ENCODE measurements around the gene GTF2F1. TPM values are rescaled to one million over a fixed set of nuclear protein-coding genes. Genes with fewer than 3 reads are reported as not detected.

The GTF2F1 gene
- total RNA-seq, 1 experiment from 2014 or later, result 67.2 TPM

DNA sequence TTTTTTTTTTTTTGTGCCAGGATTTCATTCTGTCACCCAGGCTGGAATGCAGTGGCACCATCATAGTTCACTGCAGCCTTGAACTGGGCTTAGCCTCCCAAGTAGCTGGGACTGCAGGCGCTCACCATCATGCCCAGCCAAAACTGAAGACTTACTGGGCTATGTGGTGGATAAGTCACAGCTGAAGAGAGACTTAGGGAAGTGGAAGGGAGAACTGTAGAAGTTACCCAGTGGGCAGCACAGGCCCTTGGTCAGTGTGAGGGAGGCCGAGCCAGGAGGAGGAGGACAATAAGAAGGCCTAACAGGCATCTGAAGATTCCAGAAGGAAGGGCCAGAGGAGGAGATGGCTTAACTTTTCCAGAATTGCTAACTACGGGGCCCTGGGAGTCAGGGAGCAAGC, 13.2 kb downstream of the GTF2F1 start:
- Histone ChIP-seq H2BK5ac (ENCODE audit: insufficient read length, low read length) (no peak overlapping the region), H4K5ac (ENCODE audit: insufficient read length, low read depth, low read length) (no peak overlapping the region), H4K20me1 (ENCODE audit: control insufficient read depth, insufficient read depth, insufficient read length) (no peaks in the 10 kb centered on the region), H3K18ac (ENCODE audit: insufficient read length, low read depth, low read length) (no peak overlapping the region), H2AFZ (ENCODE audit: low read length) (no peak overlapping the region), H3K4me2 (ENCODE audit: insufficient read depth, insufficient read length, low read length) (no peak overlapping the region), H2BK120ac (ENCODE audit: low read depth, low read length, poor library complexity, severe bottlenecking) (no peak overlapping the region), H2BK20ac (ENCODE audit: low read depth, low read length, poor library complexity, severe bottlenecking) (no peak overlapping the region), H3K4ac (ENCODE audit: low read depth, low read length) (no peak overlapping the region), H3K27ac (ENCODE audit: insufficient read length, low read depth, low read length) (no peak overlapping the region), H3K4me1 (ENCODE audit: insufficient read depth, low read length) (no peaks in the 10 kb centered on the region), H3K14ac (ENCODE audit: insufficient read depth, low read length) (no peak overlapping the region), H4K91ac (ENCODE audit: insufficient read length, low read depth, low read length) (no peak overlapping the region), H3K79me1 (ENCODE audit: insufficient read depth, low read depth, low read length, poor library complexity, severe bottlenecking) (no peaks in the 10 kb centered on the region), H3K27me3 (ENCODE audit: insufficient read depth, low read length) (no peaks in the 10 kb centered on the region), H3K23ac (ENCODE audit: insufficient read length, low read depth, low read length) (no peak overlapping the region), H3K56ac (ENCODE audit: insufficient read length, low read depth, low read length) (no peak overlapping the region), H2AK5ac (ENCODE audit: insufficient read length, low read length) (no peak overlapping the region), H2BK15ac (ENCODE audit: low read depth, low read length) (no peak overlapping the region), H2BK12ac (ENCODE audit: insufficient read length, low read depth, low read length) (no peak overlapping the region), H3K23me2 (ENCODE audit: insufficient read length, low read depth, low read length, poor library complexity, severe bottlenecking) (no peaks in the 10 kb centered on the region), H3K9ac (ENCODE audit: extremely low read depth, insufficient read length, low read length) (no peak overlapping the region), H3T11ph (ENCODE audit: low read length) (no peak overlapping the region), H4K8ac (replicated peaks; ENCODE audit: insufficient read length, low read depth, low read length) (no peak overlapping the region), H3K9me3 (ENCODE audit: control insufficient read depth, low read depth, low read length) (no peaks in the 10 kb centered on the region), H3K79me2 (ENCODE audit: insufficient read depth, low read length) (no peaks in the 10 kb centered on the region)
- DNase-seq, result no peak
- H3K4me3 Mint-ChIP-seq, result no peak overlapping the region
- H3K27ac Mint-ChIP-seq, result no peak overlapping the region
- H3K36me3 Mint-ChIP-seq (ENCODE audit: insufficient read depth in 1 of 3, low read depth in 3 of 3), result peaks cover 42 to 59% (median 54%) of the 10 kb centered on the region in 3 experiments
- peaks cover 4 to 10% of the 10 kb centered on the region in 2 experiments; a peak in 2 of 4 replicates for H3K4me1 Mint-ChIP-seq
- no CpG with 5 or more reads among the region's 3 CpGs for WGBS (ENCODE audit: extremely low coverage, insufficient read length, low lambda C conversion rate)
- H3K27me3 Mint-ChIP-seq (ENCODE audit: low read depth), result no peaks in the 10 kb centered on the region
- H3K9me3 Mint-ChIP-seq, result peaks cover 4% of the 10 kb centered on the region in 2 experiments; a peak in 4 of 5 replicates
- TF ChIP-seq, protein P1, sequence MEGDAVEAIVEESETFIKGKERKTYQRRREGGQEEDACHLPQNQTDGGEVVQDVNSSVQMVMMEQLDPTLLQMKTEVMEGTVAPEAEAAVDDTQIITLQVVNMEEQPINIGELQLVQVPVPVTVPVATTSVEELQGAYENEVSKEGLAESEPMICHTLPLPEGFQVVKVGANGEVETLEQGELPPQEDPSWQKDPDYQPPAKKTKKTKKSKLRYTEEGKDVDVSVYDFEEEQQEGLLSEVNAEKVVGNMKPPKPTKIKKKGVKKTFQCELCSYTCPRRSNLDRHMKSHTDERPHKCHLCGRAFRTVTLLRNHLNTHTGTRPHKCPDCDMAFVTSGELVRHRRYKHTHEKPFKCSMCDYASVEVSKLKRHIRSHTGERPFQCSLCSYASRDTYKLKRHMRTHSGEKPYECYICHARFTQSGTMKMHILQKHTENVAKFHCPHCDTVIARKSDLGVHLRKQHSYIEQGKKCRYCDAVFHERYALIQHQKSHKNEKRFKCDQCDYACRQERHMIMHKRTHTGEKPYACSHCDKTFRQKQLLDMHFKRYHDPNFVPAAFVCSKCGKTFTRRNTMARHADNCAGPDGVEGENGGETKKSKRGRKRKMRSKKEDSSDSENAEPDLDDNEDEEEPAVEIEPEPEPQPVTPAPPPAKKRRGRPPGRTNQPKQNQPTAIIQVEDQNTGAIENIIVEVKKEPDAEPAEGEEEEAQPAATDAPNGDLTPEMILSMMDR (conservative IDR thresholded peaks at IDR 0.05), result no peak
